Vagina (tissue), 2 donors: ENCODE data around the gene USF2. TPM values are rescaled to one million over a fixed set of nuclear protein-coding genes. Genes with fewer than 3 reads are reported as not detected.

ENCODE experiments used
- DNase-seq, 2 donors: peaks; one replicate each; pipeline ENCODE4 v3.0.0-alpha.2; 2017; ENCODE audit errors: extremely low spot score in 2 of 2
- H3K27ac ChIP-seq: fragments of 200-600 bp; sonication (generic); one replicate; pipeline ENCODE4 v1.5.1; 2019
- H3K27me3 ChIP-seq: fragments of 200-600 bp; sonication (generic); one replicate; pipeline ENCODE4 v1.5.1; 2019
- H3K36me3 ChIP-seq, 2 donors: fragments of 200-600 bp; sonication (generic); one replicate each; pipeline ENCODE4 v1.5.1; 2017 to 2019
- H3K4me1 ChIP-seq: fragments of 200-600 bp; sonication (generic); one replicate; pipeline ENCODE4 v1.5.1; 2019
- H3K4me3 ChIP-seq, 2 donors: fragments of 200-600 bp; sonication (generic); 1 replicate in 1 of 2; 2 replicates in 1 of 2; pipeline ENCODE4 v1.5.1; 2016 to 2019
- H3K9me3 ChIP-seq: fragments of 200-600 bp; sonication (generic); one replicate; pipeline ENCODE4 v1.5.1; 2019
- CTCF ChIP-seq, 3 experiments: fragments of 450-650 bp in 2 of 3; fragments of 200-600 bp in 1 of 3; sonication (generic) in 1 of 3; IDR thresholded peaks; one replicate each; pipeline ENCODE4 v1.5.1; 2017 to 2019; ENCODE audit warnings: antibody characterized with exemption in 3 of 3, mild to moderate bottlenecking in 2 of 3, moderate library complexity in 2 of 3
- POLR2A ChIP-seq, 2 donors: fragments of 450-650 bp; IDR thresholded peaks; one replicate each; pipeline ENCODE4 v1.6.1; 2017; ENCODE audit warnings: antibody characterized with exemption in 2 of 2, mild to moderate bottlenecking in 2 of 2, moderate library complexity in 2 of 2
- POLR2AphosphoS5 ChIP-seq, 2 donors: sonication (generic); formaldehyde crosslinking; IDR thresholded peaks; one replicate each; pipeline ENCODE4 v1.9.0; 2017; ENCODE audit warnings: antibody characterized with exemption in 2 of 2, mild to moderate bottlenecking in 2 of 2, low read depth in 1 of 2; ENCODE audit not compliant: insufficient read depth in 1 of 2
- intact Hi-C: fragments of 100-400 bp; cut with DNase I; formaldehyde crosslinking; loops from one replicate; pipeline ENCODE4 v1.15.1; 2023
- total RNA-seq: library from RNA; depleted of rRNA; stranded (reverse); fragments of >200 nt; gene quantifications from one replicate; pipeline ENCODE4 v1.2.3, GENCODE V29; 2016

USF2 gene
- total RNA-seq, 1 donor from 2014 or later = 95.5 TPM

DNA sequence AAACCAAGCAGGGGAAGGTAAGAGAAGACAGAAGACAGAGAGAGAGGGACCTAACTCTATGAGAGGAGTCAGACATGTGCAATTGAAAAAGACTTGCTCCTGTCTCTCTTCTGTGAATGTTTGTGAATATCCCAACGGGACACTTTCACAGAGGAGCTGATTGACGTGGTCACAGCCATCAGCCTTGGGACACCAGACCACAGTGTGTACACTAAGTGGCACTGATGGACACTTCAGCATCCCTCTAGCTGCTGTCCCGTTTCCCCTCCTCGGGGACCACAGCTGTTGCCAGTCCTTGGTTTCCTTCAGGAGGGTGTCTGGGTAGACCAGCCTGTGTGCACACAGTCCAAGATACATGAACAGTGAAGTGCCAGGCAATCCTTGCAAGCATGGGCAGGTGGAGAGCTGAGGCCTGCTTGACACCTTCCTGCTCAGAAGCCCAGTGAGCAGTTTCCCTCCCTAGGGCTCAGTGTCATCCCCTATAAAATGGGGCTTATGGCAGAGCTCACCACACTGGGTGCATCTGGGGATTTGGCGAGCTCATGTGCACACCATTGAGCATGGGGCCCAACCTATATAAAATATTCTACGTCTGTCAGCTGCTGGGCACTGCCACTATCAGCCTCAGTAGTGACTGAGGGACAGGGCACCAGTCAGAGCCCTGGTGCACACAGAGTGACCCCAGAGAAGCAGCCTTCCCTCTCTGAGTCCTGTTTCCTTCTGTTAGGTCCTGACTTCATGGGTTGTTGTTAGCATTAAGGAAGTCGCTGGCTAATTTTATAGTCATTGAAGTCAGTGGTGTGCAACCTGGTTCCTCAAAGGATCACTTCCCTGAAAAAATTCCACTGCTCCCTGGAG is 4.3 kb upstream of the USF2 start:
- no peaks in the 10 kb centered on the region for H3K27me3 ChIP-seq
- H3K4me1 ChIP-seq = peaks cover 47% of the 10 kb centered on the region
- H3K4me3 ChIP-seq = no peak overlapping the region
- H3K9me3 ChIP-seq = no peaks in the 10 kb centered on the region
- intact Hi-C loops = loop anchor here (5.0 kb wide), 1 partner anchor 122 kb away; the partner anchor contains the start of gene FXYD7
- no peaks in the 10 kb centered on the region for H3K36me3 ChIP-seq
- DNase-seq = peak in 1 of 2 donors; percentile 85
- no peak for TF ChIP-seq CTCF (IDR thresholded peaks at IDR 0.05)
- TF ChIP-seq POLR2A (IDR thresholded peaks at IDR 0.05) = no peak
- no peak for TF ChIP-seq POLR2AphosphoS5 (IDR thresholded peaks at IDR 0.05; ENCODE audit: insufficient read depth in 1 of 2, low read depth in 1 of 2)
- no peak overlapping the region for H3K27ac ChIP-seq

DNA sequence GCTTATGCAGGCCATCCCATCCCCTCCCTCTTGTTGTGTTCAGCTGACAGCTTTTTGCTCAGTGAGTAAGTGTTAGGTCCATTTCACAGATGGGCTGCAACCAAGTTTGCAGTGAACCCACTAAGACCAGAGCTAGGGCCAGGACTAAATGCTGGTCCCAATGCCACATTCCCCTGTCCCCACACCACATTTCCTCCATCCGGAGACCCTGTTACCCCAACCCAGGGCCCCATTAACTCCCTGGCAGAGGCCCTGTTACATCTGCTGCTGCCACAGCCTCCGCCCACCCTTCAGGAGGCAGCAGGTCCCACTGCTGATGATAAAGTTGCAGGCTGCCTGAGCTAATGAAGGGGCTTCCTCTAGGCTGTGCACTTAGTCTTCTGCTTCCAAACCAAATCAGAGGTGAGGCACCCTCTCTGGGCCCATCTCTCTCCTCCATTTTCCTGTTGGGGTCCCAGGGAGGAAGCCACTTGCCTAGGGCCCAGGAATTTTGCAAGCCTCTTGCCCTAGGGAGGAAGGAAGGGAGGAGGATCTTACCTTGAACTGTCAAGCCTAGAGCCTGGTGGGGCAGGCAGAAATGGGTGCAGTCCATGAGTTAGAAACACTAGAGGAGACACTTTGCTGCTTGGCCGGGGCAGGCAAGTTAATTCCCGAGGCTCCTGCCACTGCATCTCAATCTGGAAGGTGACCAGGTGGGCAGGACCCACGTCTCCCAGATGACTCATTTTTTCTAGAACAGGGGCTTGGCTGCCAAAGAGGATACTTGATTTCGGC is 3.4 kb upstream of the USF2 start:
- TF ChIP-seq CTCF (IDR thresholded peaks at IDR 0.05) (no peak), POLR2A (IDR thresholded peaks at IDR 0.05) (no peak), POLR2AphosphoS5 (IDR thresholded peaks at IDR 0.05; ENCODE audit: insufficient read depth in 1 of 2, low read depth in 1 of 2) (no peak)
- peak in 1 of 2 donors; percentile 88 for DNase-seq
- peaks cover 0 to 3% of the 10 kb centered on the region in 2 donors for H3K36me3 ChIP-seq
- no peaks in the 10 kb centered on the region for H3K27me3 ChIP-seq
- peak overlapping the region; percentile 89 for H3K27ac ChIP-seq
- intact Hi-C loops = loop anchor here (5.0 kb wide), 1 partner anchor 123 kb away; the partner anchor contains the start of gene FXYD7
- no peak overlapping the region for H3K4me3 ChIP-seq
- peaks cover 55% of the 10 kb centered on the region for H3K4me1 ChIP-seq
- no peaks in the 10 kb centered on the region for H3K9me3 ChIP-seq

DNA sequence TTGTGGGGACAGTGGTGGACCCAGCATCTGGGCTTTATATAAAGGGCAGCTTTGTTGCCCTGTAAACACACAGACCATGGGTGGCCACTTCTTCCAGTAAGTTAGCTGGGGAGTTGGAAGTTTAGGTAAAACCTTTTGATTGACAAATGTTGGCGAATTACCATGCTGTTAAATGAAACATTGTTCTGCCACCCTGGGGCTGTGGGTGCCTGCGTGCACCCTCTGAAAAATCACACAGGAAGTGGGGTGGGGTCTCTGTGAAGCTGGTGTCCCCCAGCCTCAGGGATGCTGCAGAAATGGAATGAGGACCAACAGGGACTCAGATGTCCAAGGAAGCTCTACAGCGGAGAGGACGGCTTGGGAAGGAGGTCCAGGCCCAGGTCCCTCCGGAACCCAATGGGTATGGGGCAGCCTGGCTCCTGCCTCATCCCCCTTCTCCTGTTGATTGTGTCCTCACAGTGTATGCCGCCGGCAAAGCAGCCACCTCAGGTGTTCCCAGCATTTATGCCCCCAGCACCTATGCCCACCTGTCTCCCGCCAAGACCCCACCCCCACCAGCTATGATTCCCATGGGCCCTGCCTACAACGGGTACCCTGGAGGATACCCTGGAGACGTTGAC is 2.8 kb upstream of the USF2 start:
- Histone ChIP-seq H3K27me3 (no peaks in the 10 kb centered on the region), H3K9me3 (no peaks in the 10 kb centered on the region), H3K27ac (peak overlapping the region; percentile 89), H3K4me3 (no peak overlapping the region), H3K36me3 (peaks cover under 1 to 10% of the 10 kb centered on the region in 2 donors), H3K4me1 (peaks cover 59% of the 10 kb centered on the region)
- intact Hi-C loops = loop anchor here (5.0 kb wide), 1 partner anchor 124 kb away; the partner anchor contains the start of gene FXYD7
- DNase-seq = no peak
- no peak for TF ChIP-seq CTCF (IDR thresholded peaks at IDR 0.05)
- TF ChIP-seq POLR2AphosphoS5 (IDR thresholded peaks at IDR 0.05; ENCODE audit: insufficient read depth in 1 of 2, low read depth in 1 of 2) = no peak
- no peak for TF ChIP-seq POLR2A (IDR thresholded peaks at IDR 0.05)

DNA sequence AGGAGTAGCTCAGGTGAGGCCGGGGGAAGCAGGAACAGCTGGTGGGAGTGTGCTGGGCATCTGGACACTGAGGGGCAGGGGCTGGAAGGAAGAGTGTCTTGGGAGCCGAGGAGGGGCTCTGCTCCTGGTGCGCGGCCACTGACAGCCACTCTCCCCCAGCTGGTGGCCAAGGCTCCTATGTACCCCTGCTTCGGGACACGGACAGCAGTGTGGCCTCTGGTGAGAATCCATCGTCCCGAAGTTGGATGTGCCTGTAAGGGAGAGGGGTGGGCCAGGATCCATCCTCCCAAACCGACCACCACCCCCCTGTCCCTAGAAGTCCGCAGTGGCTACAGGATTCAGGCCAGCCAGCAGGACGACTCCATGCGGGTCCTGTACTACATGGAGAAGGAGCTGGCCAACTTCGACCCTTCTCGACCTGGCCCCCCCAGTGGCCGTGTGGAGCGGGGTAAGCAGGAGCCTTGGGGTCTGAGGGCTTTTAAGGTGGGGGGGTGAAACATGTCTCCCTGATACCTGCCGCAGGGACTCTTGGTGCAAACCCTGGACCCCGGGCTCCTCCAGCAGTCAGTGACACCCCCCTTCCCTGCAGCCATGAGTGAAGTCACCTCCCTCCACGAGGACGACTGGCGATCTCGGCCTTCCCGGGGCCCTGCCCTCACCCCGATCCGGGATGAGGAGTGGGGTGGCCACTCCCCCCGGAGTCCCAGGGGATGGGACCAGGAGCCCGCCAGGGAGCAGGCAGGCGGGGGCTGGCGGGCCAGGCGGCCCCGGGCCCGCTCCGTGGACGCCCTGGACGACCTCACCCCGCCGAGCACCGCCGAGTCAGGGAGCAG is 2.0 kb upstream of the USF2 start:
- no peak for TF ChIP-seq POLR2A (IDR thresholded peaks at IDR 0.05)
- TF ChIP-seq CTCF (IDR thresholded peaks at IDR 0.05) = peak in 1 of 3 experiments; percentile 7
- no peaks in the 10 kb centered on the region for H3K27me3 ChIP-seq
- peaks cover 57% of the 10 kb centered on the region for H3K4me1 ChIP-seq
- peak overlapping the region; percentile 89 for H3K27ac ChIP-seq
- H3K36me3 ChIP-seq = peaks cover 3 to 18% of the 10 kb centered on the region in 2 donors
- peak overlapping the region; percentile 66 to 76 for H3K4me3 ChIP-seq
- intact Hi-C loops = loop anchor here (5.0 kb wide), 1 partner anchor 124 kb away; the partner anchor contains the start of gene FXYD7
- H3K9me3 ChIP-seq = no peaks in the 10 kb centered on the region
- no peak for DNase-seq
